Right renal cortex interstitium (tissue), 3 donors: ENCODE measurements around the gene WNK2. TPM values are rescaled to one million over a fixed set of nuclear protein-coding genes. Genes with fewer than 3 reads are reported as not detected.

Experiments
- DNase-seq, 3 donors: peaks; one replicate each; pipeline ENCODE4 v3.0.0-alpha.2; 2013; ENCODE audit warnings: low read depth in 3 of 3, low spot score in 2 of 3
- polyA plus RNA-seq, 3 donors: library from polyadenylated mRNA; unstranded; fragments of 120-200 nt; gene quantifications; one replicate each; pipeline ENCODE4 v1.2.1, GENCODE V29; 2013; ENCODE audit not compliant: insufficient read length in 3 of 3

The WNK2 gene
- polyA plus RNA-seq, 3 donors, result 14.5 to 16.0 (median 15.1) TPM

GRCh38 chr9:93197670-93198069 is 13.7 kb downstream of the WNK2 start:
- no peak for DNase-seq

GRCh38 chr9:93198117-93198837 is 14.3 kb downstream of the WNK2 start:
- DNase-seq, result no peak

GRCh38 chr9:93198838-93199625 is 15.1 kb downstream of the WNK2 start:
- DNase-seq, result no peak

- no peak for DNase-seq
Measured at GRCh38 chr9:93200449-93200742, 16.5 kb downstream of the WNK2 start.

- DNase-seq, result no peak
Measured at GRCh38 chr9:93200989-93201334, 17.0 kb downstream of the WNK2 start.

GRCh38 chr9:93203026-93203717 is 19.2 kb downstream of the WNK2 start:
- DNase-seq, result no peak

GRCh38 chr9:93203718-93204469 is 20.0 kb downstream of the WNK2 start:
- DNase-seq, result no peak

GRCh38 chr9:93204470-93205043 is 20.6 kb downstream of the WNK2 start:
- no peak for DNase-seq

- DNase-seq, result no peak
Measured at GRCh38 chr9:93205045-93205768, 21.3 kb downstream of the WNK2 start.

GRCh38 chr9:93205896-93206575 is 22.1 kb downstream of the WNK2 start:
- DNase-seq, result no peak

- no peak for DNase-seq
Measured at GRCh38 chr9:93206576-93207155, 22.7 kb downstream of the WNK2 start.

- DNase-seq, result no peak
Measured at GRCh38 chr9:93207326-93207814, 23.4 kb downstream of the WNK2 start.

GRCh38 chr9:93207860-93208734 is 24.2 kb downstream of the WNK2 start:
- no peak for DNase-seq

GRCh38 chr9:93209097-93209496 is 25.2 kb downstream of the WNK2 start:
- DNase-seq, result no peak

- no peak for DNase-seq
Measured at GRCh38 chr9:93209576-93210323, 25.8 kb downstream of the WNK2 start.

- DNase-seq, result no peak
Measured at GRCh38 chr9:93210324-93210973, 26.5 kb downstream of the WNK2 start.
